Skeletal muscle satellite cell (primary cell): ENCODE results near the gene EHBP1.

Experiments used
- H3K27me3 ChIP-seq: 2 replicates; pipeline ENCODE4 v1.7.0; 2013; ENCODE audit warnings: low read length; ENCODE audit not compliant: control insufficient read depth, insufficient read depth
- H3K36me3 ChIP-seq: 2 replicates; pipeline ENCODE4 v1.7.0; 2013; ENCODE audit warnings: mild to moderate bottlenecking, control low read depth, low read length; ENCODE audit not compliant: insufficient read depth
- H3K4me1 ChIP-seq: 2 replicates; pipeline ENCODE4 v1.7.0; 2013; ENCODE audit warnings: low read length; ENCODE audit not compliant: control insufficient read depth, insufficient read depth
- H3K4me2 ChIP-seq: 2 replicates; pipeline ENCODE4 v1.7.0; 2013; ENCODE audit warnings: mild to moderate bottlenecking, low read length
- H3K4me3 ChIP-seq: 2 replicates; pipeline ENCODE4 v1.7.0; 2013; ENCODE audit warnings: low read length
- H3K9ac ChIP-seq: 2 replicates; pipeline ENCODE4 v1.7.0; 2013; ENCODE audit warnings: mild to moderate bottlenecking, low read depth, low read length, moderate library complexity
- H3K9me3 ChIP-seq: replicated peaks from 2 replicates; pipeline ENCODE4 v1.7.0; 2013; ENCODE audit warnings: mild to moderate bottlenecking, control low read depth, low read length

Gene EHBP1

DNA sequence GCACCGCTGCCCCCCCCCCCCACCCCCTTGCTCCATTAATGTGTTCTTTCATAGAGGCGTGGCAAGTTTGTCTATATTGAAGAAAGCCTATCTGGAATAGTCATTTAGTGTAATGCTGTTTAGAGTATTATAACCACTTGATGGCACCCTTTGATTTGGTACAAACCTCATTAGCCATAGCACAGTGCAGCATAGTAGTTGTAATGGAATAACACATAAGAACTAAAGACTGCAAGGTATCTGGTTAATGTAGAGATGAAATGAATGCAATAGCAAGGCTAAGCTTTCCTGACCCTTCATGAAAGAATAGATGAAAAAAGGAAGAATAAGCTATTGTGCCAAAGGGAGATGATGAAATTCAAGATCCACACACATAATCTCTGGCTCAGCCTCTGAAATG lies 81.9 kb downstream of the EHBP1 start:
- Histone ChIP-seq H3K9ac (no peak overlapping the region), H3K36me3 (peaks cover 4% of the 10 kb centered on the region), H3K4me3 (no peak overlapping the region), H3K4me2 (no peak overlapping the region), H3K4me1 (peaks cover 4% of the 10 kb centered on the region), H3K9me3 (no peaks in the 10 kb centered on the region), H3K27me3 (no peaks in the 10 kb centered on the region)

DNA sequence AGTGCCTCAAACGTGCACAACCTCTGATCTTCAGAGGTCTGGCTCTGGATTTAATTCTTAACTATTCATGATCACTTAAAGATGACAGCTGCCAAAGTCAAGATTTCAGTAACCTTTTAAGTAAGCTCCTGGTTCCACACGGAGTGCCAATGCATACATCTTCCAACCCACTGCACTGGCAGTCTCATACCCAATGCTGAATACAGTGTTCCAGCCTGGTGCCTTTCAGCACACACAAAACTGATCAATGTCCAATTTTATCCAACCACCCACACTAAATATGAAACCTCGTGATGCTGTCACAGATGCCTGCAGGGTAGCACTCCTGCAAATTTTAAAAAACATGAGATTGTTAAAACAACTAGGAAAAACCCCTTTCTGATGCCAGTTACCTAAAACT lies 84.0 kb downstream of the EHBP1 start:
- H3K4me3 ChIP-seq: no peak overlapping the region
- H3K9ac ChIP-seq: no peak overlapping the region
- H3K9me3 ChIP-seq: no peaks in the 10 kb centered on the region
- no peaks in the 10 kb centered on the region for H3K27me3 ChIP-seq
- peaks cover 5% of the 10 kb centered on the region for H3K4me1 ChIP-seq
- no peak overlapping the region for H3K4me2 ChIP-seq
- no peaks in the 10 kb centered on the region for H3K36me3 ChIP-seq

DNA sequence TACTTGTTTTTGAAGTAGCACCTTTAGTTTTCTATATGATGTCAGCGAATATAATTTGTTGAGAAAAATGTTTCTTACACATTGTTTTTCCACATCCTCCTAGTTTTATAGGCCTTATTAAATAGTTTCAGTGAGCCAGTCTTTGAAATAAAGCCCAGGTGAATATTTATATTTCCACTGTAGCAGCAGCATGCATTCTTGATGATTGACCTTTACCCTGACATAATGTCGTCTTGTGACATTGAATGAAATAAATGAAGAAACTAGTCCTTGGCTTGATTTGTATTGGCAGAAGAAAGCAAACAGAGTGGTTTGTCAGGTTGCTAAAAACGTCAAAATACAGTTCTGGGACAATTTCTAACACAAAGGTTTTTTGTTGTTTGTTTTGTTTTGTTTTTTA lies 84.4 kb downstream of the EHBP1 start:
- peaks cover 9% of the 10 kb centered on the region for H3K4me1 ChIP-seq
- H3K9ac ChIP-seq: no peak overlapping the region
- no peak overlapping the region for H3K4me2 ChIP-seq
- no peaks in the 10 kb centered on the region for H3K36me3 ChIP-seq
- no peaks in the 10 kb centered on the region for H3K9me3 ChIP-seq
- H3K4me3 ChIP-seq: no peak overlapping the region
- H3K27me3 ChIP-seq: no peaks in the 10 kb centered on the region

DNA sequence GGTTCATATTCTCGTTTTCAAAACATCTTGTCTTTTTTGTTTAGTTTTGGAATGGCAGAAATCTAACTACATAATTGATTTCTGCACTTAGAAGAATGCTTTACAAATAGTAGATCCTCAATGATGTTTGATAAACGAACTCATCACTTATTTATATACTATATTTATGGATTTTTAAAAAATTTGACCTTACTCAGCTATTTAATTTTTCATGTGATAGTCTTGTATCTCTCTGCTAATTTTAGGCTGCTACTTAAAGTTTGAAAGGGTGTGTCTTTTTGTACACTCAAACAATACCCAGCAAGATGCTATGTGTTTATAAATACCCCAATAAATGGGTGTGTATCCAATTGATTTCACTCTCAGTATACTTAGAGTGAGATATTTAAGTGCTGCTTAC lies 86.9 kb downstream of the EHBP1 start:
- H3K36me3 ChIP-seq: no peaks in the 10 kb centered on the region
- no peaks in the 10 kb centered on the region for H3K9me3 ChIP-seq
- no peak overlapping the region for H3K4me2 ChIP-seq
- H3K9ac ChIP-seq: no peak overlapping the region
- H3K4me1 ChIP-seq: peaks cover 8% of the 10 kb centered on the region
- H3K27me3 ChIP-seq: no peaks in the 10 kb centered on the region
- no peak overlapping the region for H3K4me3 ChIP-seq

DNA sequence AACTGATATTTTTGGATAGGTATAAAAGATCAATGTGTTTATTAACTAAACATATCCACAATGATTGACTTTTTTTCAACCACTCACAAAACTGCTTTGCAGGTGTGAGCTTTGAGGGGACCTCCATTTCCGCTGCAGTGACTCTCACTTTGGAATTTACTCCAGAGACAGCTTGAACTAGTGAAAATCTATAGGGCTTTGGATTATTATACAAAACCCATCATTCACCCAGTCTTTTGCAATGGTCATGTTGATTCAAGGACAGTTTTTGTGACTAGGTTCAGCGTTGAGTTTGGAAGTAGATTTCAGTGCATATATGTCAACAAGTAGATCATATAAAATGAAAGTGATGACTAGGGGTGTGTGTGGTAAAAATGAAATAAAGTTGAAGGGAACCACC lies 87.7 kb downstream of the EHBP1 start:
- Histone ChIP-seq H3K9me3 (no peaks in the 10 kb centered on the region), H3K36me3 (no peaks in the 10 kb centered on the region), H3K4me2 (no peak overlapping the region), H3K9ac (no peak overlapping the region), H3K4me1 (peaks cover 8% of the 10 kb centered on the region), H3K4me3 (no peak overlapping the region), H3K27me3 (no peaks in the 10 kb centered on the region)

DNA sequence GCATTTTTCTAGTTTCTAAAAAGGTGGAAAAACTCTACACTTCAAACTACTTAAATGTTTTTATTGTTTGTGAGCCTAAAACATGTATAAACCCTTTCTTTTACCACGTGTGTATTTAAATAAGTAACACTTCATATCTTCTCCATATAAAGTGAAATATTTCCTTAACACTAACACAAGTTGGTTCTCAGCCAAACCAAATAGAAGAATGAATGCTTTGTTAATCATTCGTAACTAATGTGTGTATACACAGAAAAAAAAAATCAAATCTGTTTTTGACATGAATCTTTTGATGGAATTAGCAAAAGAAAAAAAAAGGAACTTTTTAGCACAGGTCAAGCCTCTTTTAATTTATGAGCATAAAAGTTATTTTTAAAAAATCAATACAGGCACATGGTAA lies 89.3 kb downstream of the EHBP1 start:
- Histone ChIP-seq H3K27me3 (no peaks in the 10 kb centered on the region), H3K4me1 (peaks cover 8% of the 10 kb centered on the region), H3K4me3 (no peak overlapping the region), H3K9me3 (no peaks in the 10 kb centered on the region), H3K36me3 (no peaks in the 10 kb centered on the region), H3K4me2 (no peak overlapping the region), H3K9ac (no peak overlapping the region)

DNA sequence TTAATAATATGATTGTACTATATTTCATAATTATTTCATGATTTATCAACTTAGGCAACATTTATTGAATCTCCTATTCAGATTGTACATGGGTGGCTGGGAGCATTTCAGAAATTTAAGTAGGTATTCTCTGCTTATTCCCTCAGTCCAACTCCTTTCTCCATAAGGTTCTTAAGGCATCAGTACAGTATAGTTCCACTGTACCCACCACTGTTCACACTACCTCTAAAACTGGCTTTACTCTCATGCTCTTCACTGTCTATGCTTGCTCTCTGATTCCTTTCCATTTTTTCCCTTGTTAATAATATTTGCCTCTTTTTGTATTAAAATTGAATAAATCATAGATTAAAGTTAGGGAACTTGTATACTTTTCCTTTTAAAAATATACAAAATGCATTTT lies 89.8 kb downstream of the EHBP1 start:
- Histone ChIP-seq H3K27me3 (no peaks in the 10 kb centered on the region), H3K36me3 (no peaks in the 10 kb centered on the region), H3K4me3 (no peak overlapping the region)

DNA sequence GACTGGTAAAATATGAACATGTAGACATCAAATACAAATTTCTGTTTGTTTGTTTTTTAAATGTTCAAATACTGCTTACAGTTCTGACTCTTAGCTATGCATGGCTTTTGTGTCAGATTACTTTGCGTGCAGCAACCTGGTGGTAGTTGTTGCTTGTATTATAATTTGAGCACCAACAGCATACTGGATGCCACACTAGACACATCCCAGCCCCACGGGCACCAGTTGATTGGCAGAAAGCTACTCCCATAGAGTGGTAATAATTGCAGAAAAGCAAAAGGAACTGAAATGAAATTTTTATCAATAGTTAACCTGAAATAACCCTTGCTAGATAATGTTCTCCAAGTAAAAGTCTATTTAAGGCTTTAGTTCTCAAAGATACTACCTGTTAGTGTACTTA lies 91.6 kb downstream of the EHBP1 start:
- Histone ChIP-seq H3K4me1 (peaks cover 8% of the 10 kb centered on the region), H3K9me3 (no peaks in the 10 kb centered on the region)

More for the DNA sequence above, 89.8 kb downstream of the EHBP1 start:
- Histone ChIP-seq H3K4me2 (no peak overlapping the region), H3K9ac (no peak overlapping the region), H3K4me1 (peaks cover 8% of the 10 kb centered on the region), H3K9me3 (no peaks in the 10 kb centered on the region)

DNA sequence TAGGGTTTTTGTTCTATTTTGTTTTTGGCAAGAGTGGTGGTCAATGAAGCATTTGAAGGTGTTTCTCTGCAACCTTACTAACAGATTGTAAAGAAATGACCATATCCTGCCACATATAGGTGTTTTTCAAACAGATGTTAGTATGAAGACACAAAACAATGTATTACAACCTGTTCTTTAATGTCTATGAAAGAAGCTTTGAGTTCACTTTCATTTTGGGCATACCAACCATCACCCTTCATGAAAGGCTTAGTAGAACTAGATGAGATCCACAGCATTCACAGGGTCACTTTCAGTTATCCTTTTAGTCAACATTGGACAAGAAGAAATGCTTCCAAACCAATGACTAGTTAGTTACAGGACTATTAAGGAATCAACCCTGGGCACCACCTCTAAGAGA lies 95.1 kb downstream of the EHBP1 start:
- Histone ChIP-seq H3K36me3 (no peaks in the 10 kb centered on the region), H3K4me3 (no peak overlapping the region), H3K9me3 (no peaks in the 10 kb centered on the region), H3K9ac (no peak overlapping the region), H3K4me1 (no peaks in the 10 kb centered on the region), H3K27me3 (no peaks in the 10 kb centered on the region), H3K4me2 (no peak overlapping the region)

More for the DNA sequence above, 91.6 kb downstream of the EHBP1 start:
- H3K27me3 ChIP-seq: no peaks in the 10 kb centered on the region
- H3K4me3 ChIP-seq: no peak overlapping the region
- H3K36me3 ChIP-seq: no peaks in the 10 kb centered on the region
- no peak overlapping the region for H3K4me2 ChIP-seq
- H3K9ac ChIP-seq: no peak overlapping the region

DNA sequence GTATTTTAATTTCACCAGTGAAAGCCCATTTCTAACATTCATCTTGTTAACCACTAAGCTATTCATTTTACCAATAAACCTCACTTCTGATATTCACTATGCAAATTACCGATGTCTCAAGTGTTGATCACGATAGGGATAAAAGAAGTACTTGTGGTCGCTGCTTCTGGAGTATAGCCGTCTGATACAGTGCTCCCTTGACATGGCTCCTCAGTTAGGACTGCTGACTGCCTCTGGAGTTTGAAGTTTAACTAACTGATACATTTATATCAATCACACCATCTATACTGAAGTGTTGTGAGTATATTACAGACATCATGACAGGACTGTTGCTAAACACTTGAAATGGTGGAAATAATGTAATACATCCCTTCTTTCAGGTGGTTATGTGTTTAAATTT lies 95.6 kb downstream of the EHBP1 start:
- Histone ChIP-seq H3K27me3 (no peaks in the 10 kb centered on the region), H3K9ac (no peak overlapping the region), H3K4me1 (no peaks in the 10 kb centered on the region), H3K4me3 (no peak overlapping the region), H3K4me2 (no peak overlapping the region), H3K36me3 (peaks cover 4% of the 10 kb centered on the region), H3K9me3 (no peaks in the 10 kb centered on the region)

DNA sequence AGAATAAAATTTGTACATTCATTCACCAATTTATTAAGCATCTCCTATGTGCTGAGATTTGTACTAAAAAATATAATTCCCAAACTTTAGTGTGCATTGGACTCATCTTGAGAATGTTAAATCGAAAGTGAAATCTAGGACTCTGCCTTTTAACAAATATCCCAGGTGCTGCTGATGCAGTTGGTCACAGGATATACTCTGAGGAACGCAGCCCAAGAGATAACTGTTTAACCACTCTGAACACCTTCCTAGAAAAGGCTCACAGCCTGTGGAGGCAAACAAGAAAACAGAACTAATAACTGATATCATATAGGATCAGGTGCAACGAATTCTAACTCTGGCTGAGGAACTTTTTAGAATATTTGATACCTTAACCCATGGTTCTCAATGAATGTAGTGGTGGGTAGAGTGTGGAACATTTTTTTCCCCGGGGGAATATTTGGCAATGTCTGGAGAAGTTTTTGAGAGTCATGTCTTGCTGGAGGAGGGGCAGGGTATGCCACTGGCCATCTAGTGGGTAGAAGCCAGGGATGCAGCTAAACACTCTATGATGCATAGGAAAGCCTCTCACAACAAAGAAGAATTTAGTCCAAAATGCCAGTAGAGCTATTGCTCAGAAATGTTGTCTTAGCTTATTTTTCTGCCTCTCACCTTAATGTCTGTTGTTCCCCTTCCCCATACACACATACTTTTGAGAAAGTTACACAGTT lies 96.5 kb downstream of the EHBP1 start:
- H3K4me2 ChIP-seq: no peak overlapping the region
- H3K36me3 ChIP-seq: peaks cover 5% of the 10 kb centered on the region
- H3K9ac ChIP-seq: no peak overlapping the region
- H3K4me3 ChIP-seq: no peak overlapping the region
- H3K9me3 ChIP-seq: no peaks in the 10 kb centered on the region
- no peaks in the 10 kb centered on the region for H3K4me1 ChIP-seq
- no peaks in the 10 kb centered on the region for H3K27me3 ChIP-seq

DNA sequence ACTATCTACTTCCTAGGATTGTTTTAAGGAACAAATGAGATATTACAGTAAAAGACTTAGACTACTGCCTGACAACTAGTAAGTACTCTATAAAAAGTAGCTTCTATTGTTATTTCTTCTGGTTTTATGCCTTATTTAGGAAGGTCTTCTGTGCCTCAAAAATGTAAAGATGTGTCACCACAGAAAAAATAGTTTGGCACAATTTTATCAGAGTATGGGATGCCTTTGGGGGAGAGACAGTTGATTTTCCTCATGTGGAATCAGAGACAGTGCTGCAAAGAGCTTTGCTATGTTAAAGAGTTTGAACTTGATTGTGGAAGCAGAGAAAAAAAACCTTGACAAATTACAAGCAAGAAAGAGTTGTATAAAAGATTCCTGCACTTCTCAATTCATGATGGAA lies 98.4 kb downstream of the EHBP1 start:
- no peak overlapping the region for H3K4me3 ChIP-seq
- no peaks in the 10 kb centered on the region for H3K4me1 ChIP-seq
- no peaks in the 10 kb centered on the region for H3K27me3 ChIP-seq
- H3K9ac ChIP-seq: no peak overlapping the region
- H3K36me3 ChIP-seq: peaks cover 5% of the 10 kb centered on the region
- no peak overlapping the region for H3K4me2 ChIP-seq
- no peaks in the 10 kb centered on the region for H3K9me3 ChIP-seq
